Measurements from ENCODE around the gene DYNLT1.
"Not testable (repeated sequence)": the region's sequence is repeated elsewhere in the genome, so short reads cannot be mapped to it uniquely, and the experiment has no call there.

The DYNLT1 gene

DNA sequence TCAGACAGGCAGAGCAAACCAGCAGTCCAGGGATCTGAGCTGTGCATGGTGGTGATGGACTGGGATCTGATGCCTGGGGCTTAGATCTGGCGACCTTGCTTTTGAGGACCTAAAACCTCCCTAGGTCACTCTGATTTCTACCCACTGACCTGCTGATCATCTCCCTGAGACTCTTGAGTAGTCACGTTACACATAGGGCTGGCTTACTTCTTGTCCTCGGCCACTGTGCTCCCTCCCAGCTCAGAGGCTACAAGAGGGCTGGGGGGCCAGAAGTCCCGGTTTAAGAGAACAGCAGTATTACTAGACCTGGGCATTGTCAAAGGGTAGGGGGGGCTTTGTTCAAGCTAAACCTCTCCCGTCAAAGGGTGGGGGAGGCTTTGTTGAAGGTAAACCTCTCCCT, 5.5 kb downstream of the DYNLT1 start:
- no peak for DNase-seq

DNA sequence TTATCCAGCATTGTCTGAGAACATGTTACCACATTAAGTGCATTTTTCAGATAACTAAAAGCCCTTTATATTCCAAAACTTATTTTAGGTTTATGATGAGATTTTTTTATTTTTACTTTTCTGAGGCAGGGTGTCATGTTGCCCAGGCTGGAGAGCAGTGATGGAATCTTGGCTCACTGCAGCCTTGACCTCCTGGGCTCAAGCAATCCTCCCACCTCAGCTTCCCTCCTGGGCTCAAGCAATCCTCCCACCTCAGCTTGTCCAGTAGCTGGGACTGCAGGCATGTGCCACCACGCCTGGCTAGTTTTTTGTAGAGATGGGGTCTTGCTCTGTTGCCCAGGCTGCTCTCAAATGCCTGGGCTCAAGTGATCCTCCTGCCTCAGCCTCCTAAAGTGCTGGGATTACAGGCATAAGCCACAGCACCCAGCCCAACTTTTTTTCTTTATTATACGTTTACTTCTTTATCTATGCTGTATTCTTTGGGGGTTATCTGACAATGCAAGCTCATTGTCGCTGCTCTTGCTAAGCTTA, 6.2 kb downstream of the DYNLT1 start:
- DNase-seq, result no peak

DNA sequence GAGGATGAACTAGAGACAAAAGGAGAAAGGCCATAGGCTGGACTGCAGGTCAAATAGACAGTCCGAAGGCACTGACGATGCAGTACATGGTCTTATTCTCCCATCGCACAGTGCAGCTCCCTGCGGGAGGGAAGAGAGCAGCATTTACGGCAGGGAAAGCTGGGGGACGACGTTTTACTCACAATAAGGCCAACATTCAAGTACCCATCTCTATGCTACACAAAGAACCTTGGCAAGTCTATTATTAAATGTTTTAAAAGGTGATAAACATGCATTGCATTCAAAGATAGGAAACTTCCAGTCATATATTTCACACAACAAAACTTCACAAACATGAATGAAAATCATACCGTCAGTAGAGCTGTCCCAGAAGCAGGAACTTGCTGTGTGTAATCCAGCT, 7.8 kb downstream of the DYNLT1 start:
- DNase-seq, result no peak

DNA sequence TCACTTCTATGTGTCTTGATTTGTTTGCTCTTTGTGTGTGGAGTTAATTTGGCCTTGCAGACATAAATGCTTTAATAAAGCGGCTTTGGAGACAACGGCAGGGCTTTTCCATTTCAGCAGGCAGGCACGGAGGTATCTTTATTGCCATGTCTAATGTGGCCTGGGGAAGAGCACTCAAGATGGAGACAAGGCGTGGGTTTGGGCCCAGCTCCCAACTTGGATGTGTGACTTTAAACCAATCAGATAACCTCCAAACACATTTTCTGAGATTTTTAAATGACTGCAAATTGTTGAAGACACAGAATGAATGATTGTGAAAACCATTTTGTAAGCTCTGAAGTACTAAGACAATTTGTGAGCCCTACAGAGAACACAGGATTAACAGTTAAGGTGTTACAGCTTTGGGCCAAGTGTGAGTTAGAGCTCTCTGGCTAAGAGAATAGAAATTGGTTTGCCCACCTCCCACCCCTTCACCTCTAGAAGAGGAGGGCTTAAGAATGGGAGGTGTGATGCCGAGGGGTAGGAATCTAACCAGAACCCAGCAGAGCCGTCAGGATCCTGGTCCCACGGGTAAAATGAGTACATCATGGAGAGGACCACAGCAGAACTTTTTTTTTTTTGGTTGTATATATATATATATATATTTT, 9.0 kb downstream of the DYNLT1 start:
- no peak for DNase-seq

DNA sequence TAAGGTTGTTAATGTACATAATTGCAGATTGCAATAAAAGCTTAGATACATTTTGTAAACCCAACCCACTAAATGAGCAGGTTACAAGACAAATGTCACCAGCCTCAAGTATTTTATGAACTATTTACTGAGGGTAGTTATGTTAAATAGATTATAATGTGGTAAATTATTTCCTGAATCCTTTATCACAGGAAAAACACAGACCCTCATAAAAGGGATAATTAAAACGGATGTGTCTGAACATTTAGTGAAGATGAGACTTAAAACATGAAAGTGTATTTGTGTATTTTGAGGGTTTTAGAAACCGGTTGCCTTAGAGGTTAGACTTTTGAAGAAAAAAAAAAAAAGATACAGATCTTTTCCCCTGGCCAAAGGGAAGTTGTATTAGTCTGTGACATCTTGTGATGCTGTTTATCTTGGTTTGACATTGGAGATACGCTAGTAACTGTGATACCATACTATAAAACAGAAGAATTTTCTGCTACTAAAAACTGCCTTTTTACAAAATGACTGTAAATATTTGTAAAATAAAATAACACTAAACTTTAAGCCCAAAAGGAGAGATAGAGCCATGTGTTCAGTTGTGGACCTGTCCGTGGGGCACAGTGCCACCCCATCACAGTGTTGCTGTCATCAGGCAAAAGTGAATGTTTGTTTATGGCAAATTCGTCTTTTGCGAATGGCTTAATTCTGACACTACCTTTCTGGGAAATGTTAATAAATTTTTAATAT, 9.7 kb downstream of the DYNLT1 start:
- DNase-seq, result no peak

DNA sequence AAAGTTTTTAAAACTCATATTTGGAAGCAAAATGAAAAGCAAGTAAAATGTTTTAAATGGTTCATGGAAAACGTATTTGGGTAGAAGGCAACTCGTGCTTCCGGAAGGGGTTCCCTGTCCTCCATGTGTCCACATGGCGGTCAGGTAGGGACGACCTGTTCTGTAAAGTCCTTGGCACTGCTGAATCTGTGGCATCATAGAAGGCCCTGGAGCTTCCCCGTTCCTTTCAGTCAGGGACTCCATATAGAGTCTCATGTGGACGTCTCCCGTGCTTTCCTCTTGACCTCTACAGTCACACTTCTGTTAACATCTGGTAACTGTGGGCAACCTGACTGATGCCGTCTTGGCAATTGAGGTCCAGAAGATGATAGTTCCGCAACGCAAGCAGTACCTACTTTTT, 11.4 kb downstream of the DYNLT1 start:
- no peak for DNase-seq

DNA sequence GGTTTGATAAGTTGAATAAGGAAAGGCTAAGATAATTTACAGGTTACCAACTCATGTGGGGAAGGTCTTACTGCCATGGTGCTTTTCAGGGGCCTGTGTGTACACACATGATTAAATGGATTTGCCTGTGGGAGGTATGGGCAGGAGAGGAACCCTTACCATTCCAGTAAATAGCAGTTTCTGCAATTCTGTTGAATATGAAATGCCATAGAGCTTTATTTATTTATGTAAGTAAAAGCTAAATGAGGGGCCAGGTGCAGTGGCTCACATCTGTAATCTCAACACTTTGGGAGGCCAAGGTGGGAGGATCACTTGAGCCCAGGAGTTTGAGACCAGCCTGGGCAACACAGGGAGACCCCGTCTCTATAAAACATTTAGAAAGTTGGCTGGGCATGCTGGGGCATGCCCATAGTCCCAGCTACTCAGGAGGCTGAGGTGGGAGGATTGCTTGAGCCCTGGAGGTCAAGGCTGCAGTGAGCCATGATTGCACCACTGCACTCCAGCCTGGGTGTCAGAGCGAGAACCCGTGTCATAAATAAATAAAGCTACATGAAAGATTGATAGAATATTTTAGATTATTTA, 11.9 kb downstream of the DYNLT1 start:
- not testable (repeated sequence) for DNase-seq

DNA sequence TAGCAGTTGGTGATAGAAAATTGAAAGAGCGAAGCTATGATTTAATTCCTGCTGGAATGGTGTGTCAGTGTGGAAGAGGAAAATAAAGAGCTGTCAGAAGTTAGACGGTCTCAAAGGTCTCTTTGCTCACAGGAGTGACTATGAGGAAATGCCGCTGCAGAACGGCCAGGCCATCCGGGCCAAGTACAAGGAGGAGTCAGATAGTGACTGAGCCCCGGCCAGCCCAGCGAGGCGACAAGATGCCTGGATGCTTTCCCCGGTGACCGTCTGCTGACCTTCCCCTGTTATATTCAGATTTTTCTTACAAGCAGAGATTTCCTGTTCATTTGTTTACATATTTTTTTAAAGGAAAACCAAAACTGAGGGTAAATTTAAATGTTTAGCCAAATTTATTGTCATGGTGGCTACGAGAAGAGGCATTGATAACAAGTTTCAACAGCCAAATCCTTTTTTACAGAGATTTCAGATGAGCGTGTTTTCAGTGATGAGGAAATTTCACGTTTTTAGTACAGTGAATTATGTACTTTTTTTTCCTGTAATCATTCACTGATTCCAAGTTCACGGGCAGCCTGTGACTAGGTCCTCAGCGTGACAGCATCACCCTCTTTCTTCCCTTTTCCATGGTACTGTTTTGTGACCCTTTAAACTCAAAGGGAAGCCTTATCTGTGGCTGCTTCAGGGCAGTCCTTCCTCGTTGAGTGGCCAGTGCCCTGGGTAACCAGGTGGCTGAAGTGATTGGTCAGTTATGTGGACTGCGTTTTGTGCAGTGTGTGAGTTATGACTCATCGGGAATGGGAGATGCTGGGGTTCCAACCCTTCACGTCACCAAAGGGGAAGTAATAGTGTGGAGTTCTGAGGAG, 12.6 kb downstream of the DYNLT1 start:
- DNase-seq, result peak; percentile 16

DNA sequence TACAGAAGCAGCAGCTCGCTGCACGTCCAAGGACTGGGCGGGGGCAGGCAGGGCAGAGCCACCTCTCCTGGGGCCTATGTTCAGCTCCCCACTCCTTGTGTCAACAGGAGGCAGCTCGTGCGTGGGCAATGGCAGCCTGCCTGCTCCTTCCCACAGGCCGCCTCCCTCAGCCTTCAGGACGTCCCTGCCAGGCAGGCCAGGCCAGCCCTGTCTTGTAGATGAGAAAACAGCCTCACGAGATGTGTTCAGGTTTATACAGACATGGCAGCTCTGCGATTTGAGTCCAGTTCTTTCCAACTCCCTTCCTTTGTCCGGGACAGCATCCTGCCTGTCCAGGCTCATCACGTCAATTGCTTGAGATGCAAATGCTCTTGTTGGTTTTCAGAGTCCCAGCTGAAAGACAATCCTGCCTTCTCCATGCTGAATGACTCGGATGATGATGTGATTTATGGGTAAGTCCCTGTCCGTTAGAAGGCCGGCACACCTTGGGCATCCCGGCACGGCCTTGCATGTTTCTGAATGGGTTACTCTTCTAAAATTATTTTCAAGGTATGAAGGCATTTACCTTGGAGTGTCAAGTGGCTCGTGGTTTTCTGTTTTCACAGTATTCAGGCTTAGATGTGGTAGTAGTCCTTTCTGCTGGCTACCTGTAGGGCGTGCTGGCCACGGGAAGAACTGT, 13.5 kb downstream of the DYNLT1 start:
- DNase-seq, result peak; percentile 19

DNA sequence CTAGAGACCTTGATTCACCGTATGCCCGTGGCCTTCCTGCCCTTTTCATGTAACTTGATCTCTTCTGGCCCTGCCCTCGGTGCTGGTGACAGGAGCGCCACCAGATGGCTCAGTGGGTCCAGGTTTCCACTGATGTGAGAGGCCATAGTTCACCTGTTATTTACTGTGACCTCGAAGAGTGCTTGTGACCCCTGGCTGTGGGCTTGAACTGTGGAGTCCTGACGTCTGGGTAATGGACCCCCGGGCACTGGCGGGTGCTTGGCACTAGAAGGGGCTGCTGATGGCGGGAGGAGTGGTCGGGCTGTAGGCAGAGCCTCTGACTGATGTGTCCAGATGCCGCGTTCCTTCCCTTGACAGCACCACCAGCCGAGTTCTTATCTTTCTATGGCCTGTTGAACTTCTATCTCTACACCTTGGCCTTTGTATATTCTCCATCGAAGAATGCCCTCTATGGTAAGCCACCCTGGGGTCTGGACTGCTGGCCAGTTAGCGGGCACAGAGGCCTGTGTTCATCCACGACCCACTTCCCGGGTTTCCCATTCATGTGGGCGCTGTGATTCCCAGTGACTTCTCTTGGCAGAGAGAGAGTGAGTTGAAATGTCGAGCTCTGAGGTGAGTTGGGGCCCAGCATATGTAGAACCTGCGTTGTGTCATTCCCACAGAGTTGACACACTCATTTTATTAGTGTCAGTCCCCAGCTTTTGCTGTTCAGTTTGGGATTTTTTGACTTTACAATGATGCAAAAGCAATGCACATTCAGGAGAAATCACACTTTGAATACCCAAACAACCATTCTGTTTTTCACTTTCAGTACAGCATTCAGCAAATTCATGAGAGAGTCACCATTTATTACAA, 14.9 kb downstream of the DYNLT1 start:
- DNase-seq, result peak; percentile 61

DNA sequence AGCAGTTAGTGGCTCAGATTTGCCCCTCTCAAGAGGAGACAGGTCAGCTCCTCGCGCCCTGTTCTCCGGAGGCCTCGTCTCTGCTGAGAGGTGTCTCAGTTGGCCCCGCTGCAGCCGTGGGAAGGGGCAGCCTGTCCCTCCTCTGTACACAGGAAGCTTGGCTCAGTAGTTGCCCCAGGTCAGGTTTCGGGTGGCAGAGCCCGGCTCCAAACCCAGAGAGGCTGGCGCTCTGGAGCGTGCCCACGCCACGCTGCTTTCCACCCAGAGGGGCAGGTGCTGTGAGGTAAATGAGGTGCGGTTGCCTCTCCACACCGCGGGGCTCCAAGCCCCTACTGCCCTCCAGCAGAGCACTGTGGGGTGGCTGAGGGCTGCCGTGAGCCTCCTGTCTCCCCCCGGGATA, 16.0 kb downstream of the DYNLT1 start:
- peak; percentile 15 for DNase-seq

DNA sequence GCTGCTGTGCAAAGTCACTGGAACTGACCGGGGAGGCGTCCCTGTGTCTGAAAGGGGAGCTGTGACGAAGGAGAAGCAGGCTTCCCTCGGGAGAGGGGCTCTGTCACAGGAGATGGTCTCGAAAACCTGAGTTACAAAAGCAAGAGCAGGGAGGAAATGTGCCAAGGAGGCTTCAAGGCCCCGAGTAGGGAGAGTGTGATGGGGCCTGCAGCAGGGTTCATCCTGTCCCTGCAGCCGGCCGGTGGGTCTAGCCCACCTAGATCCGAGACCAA, 16.7 kb downstream of the DYNLT1 start:
- peak; percentile 4 for DNase-seq

DNA sequence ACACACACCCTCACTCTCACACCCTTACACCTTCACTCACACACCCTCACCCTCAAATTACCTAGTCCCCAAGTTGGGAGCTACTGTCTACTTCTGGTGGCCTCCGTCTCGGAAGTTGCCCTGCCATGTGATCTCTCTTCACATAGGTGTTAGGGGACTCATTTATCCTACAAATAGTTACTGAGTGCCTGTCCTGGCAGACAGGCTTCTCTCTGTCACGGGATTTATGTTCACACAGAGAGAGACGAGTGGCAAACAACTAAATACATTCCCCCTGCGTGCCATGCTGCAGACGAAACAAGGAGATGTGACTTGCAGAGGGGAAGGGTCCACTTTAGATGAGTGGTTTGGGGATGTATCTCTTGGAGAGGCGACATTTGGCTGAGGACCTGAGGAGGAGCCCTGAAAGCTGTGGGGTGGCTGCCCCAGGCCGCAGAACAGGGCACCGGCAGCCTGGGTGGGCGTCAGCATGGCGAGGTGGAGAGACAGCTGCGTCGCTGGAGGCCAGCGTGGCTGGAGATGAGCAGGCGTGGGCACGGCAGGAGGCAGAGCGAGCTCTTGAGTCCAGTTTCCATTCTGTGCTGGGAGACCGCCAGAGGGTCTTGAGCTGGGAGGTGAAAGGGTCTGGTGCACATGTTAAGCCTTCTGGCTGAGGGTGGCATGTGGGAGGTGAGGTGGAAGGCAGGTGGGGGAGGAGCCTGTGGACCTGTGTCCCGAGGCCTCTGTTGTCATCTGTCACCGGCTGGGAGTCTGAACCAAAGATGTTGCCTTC, 17.2 kb downstream of the DYNLT1 start:
- no peak for DNase-seq

DNA sequence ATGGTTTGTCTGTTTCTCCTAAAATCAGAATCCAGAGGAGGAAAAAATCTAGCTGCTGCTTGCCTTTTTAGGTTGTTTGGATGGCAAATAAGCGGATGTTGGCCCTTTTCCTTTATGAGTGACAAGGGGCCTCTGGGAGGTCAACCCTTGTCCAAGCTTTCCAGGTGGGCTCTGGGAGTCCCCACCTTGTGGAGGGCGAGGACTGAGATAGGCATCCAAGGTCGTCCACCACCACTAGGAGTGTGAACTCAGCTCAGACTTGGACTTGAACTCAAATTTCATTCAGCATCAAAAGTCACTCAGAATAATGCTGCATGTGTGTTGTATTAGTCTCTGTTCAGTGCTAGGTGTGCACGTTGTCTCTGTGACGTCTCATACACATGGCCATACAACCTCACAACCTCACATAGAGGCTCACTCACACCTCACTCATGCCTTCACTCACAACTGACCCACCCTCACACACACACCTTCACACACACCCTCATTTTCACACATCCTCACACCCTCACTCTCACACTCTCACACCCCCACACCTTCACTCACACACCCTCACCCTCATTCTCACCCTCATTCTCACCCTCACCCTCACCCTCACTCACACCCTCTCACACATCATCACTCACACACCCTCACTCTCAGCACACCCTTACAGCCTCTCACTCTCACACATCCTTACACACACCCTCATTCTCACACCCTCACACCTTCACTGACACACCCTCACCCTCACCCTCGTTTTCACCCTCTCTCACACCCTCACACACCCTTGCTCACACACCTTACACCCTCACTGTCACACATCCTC, 18.0 kb downstream of the DYNLT1 start:
- no peak for DNase-seq

DNA sequence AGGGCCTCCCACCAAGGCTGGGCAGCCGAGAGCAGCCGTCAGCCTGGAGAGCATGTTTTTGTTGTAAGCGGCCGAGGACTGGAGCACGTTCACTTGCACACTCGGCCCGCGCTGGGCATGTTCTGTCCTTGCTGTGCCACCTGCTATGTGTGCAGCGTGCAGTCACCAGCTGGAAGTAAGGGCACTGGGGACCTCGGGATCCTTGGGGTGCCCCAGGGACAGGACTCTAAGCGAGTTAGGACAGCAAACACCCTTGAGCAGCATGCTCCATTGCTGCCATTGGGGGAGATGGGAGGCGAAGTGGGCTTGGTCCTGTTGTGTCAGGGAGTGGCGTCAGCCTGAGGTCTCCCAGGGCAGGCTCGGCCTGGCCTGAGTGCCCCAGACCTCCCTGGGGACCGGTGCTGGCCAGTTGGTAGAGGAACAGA, 18.6 kb downstream of the DYNLT1 start:
- DNase-seq, result peak; percentile 4

DNA sequence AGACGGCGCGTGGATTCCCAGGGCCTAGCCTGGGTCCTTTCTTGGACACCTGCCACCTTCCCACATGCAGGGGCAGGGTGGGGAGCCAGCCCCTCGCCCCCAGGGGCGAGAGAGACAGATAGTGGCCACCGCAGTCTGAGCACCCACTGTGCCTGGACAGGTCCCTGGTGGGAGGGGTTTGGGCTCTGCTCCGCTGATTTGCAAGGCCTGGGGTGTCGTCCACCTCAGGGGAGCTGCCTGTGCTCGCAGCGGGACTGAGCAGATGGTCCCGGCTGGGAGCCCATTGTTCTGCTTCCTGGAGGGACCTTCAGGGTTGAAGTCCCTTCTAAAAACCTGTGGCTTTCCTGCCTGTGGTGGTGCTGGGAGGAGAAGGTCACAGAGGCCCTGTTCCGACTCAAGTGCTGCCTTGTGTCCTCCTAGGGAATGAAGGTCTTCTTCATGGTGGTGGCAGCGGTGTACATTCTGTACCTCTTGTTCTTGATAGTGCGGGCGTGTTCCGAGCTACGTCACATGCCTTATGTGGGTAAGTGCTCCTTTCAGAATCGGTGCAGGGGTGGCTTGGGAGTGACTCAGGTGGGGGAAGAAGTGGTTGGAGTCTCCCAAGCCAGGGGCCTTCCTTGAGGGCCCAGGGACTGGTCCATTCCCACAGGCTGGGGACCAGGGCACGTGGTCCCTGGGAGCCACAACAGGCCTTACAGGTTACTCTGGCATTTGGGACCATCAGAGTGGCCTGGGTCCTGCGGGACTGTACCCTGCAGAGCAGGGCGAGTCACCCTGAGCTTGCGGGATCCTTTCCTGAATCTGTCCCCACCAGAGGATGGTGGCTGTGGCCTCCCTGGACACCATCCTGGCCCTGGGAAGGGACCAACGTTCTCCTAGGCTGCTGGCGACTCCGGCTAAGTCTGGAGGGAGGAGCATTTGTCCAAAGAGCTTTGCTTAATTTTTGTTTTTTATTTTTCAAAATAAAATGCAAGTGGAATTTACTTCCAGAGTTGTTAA, 19.6 kb downstream of the DYNLT1 start:
- peak; percentile 13 for DNase-seq

DNA sequence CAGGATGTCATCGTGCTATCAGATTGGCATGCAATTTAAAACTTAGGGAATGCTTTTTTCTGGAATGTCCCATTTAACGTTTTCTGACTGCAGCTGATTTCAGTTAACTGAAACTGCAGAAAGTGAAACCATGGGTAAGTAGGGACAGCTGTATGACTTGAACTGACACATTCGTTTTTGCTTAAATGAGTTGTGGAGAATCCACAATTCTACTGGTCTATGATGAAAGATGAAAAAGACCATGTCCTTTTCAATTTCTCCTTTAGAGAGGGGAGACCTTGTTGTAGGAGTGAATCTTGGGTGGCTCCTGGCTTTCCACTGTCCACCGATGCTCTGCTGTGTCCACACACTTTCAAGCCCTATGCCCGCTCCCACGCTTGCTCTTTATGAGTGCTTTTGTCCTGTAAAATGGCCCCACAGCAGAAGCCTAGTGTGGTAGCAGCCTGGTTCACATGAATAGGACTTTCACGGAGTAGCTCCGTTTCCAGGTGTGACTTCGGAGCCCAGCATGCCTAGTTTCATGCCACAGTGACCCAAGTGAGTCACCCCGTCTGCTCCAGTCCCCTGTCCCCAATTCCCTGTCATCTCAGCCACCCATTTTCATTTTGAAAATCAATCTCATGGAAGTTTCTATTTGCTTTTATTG, 21.9 kb downstream of the DYNLT1 start:
- DNase-seq, result peak; percentile 4
